ENCODE results near the gene CAMK4.

GRCh38 chr5:111502956-111503355 lies 278.8 kb downstream of the CAMK4 start:
- TF ChIP-seq CTCF (IDR thresholded peaks at IDR 0.05), result no peak
- no peak for TF ChIP-seq POLR2A (IDR thresholded peaks at IDR 0.05)
